K562 (cell line): ENCODE data around the gene ZNF646. TPM values are rescaled to one million over a fixed set of nuclear protein-coding genes. Genes with fewer than 3 reads are reported as not detected.

Experiments used
- E2F3 ChIP-seq: fragments of 250-450 bp; sonication (Bioruptor Pico); IDR thresholded peaks from 2 replicates; pipeline ENCODE4 v1.4.0; 2020; ENCODE audit warnings: mild to moderate bottlenecking
- ERF ChIP-seq: fragments of 450-650 bp; formaldehyde crosslinking; IDR thresholded peaks from 2 replicates; pipeline ENCODE4 v1.4.0; 2020; ENCODE audit warnings: mild to moderate bottlenecking, mixed read lengths
- KDM4B ChIP-seq, 2 experiments: fragments of 450-650 bp in 1 of 2; sonication (generic) in 1 of 2; IDR thresholded peaks; 2 replicates each; pipeline ENCODE4 v1.6.1; 2016 to 2017; ENCODE audit warnings: borderline replicate concordance in 2 of 2, antibody characterized with exemption in 1 of 2, low read depth in 1 of 2, mild to moderate bottlenecking in 1 of 2
- POLR2G ChIP-seq: fragments of 200-400 bp; formaldehyde crosslinking; IDR thresholded peaks from 2 replicates; pipeline ENCODE4 v1.6.1; 2017; ENCODE audit warnings: low read depth, mild to moderate bottlenecking, antibody characterized with exemption, low read length, moderate library complexity
- PTRF ChIP-seq: fragments of 450-650 bp; IDR thresholded peaks from 2 replicates; pipeline ENCODE4 v1.6.1; 2016; ENCODE audit warnings: mild to moderate bottlenecking, missing genetic modification characterization, missing compliant biosample characterization
- RBFOX2 ChIP-seq: fragments of 200-400 bp; formaldehyde crosslinking; IDR thresholded peaks from 2 replicates; pipeline ENCODE4 v1.6.1; 2017; ENCODE audit warnings: low read depth, mild to moderate bottlenecking, low read length, moderate library complexity
- RUNX1 ChIP-seq: sonication (generic); IDR thresholded peaks from 2 replicates; pipeline ENCODE4 v1.6.1; 2016; ENCODE audit warnings: antibody characterized with exemption, low read depth
- ZBTB33 ChIP-seq: sonication (generic); formaldehyde crosslinking; IDR thresholded peaks from 2 replicates; pipeline ENCODE4 v1.8.1; 2023; ENCODE audit warnings: mild to moderate bottlenecking, missing genetic modification reagents
- ZFP1 ChIP-seq: fragments of 450-650 bp; formaldehyde crosslinking; IDR thresholded peaks from 2 replicates; pipeline ENCODE4 v1.4.0; 2020; ENCODE audit warnings: mild to moderate bottlenecking, mixed read lengths
- ZNF263 ChIP-seq: sonication (generic); formaldehyde crosslinking; IDR thresholded peaks from 2 replicates; pipeline ENCODE4 v1.8.0; 2022; ENCODE audit warnings: mild to moderate bottlenecking, missing genetic modification reagents, borderline replicate concordance
- ZNF449 ChIP-seq: fragments of 250-450 bp; sonication (Bioruptor Pico); IDR thresholded peaks from 2 replicates; pipeline ENCODE4 v1.8.0; 2022; ENCODE audit warnings: moderate library complexity, mild to moderate bottlenecking, inconsistent platforms
- ZNF75A ChIP-seq: fragments of 450-650 bp; formaldehyde crosslinking; IDR thresholded peaks from 2 replicates; pipeline ENCODE4 v1.4.0; 2020; ENCODE audit warnings: mild to moderate bottlenecking
- polyA plus RNA-seq, 8 experiments: library from polyadenylated mRNA; depleted of rRNA in 4 of 8; stranded (reverse) in 5 of 8; unstranded in 3 of 8; fragments of >200 nt; fragmentation: Nextera tagmentation in 2 of 8; fragmentation: Illumina TruSeq in 1 of 8; extraction: Ambion mirVana in 2 of 8; extraction: Trizol in 1 of 8; gene quantifications; 2 replicates each; pipeline versions ENCODE4 v1.2.1 to v1.2.3, GENCODE V29; 2011 to 2014; ENCODE audit warnings: inconsistent platforms in 1 of 8, missing spikeins in 1 of 8
- total RNA-seq, 7 experiments: library from RNA; depleted of rRNA in 6 of 7; stranded (reverse); fragments of >200 nt in 6 of 7; fragmentation: Illumina TruSeq in 2 of 7; extraction: Trizol in 2 of 7; gene quantifications; 2 replicates each; pipeline versions ENCODE4 v1.2.1 to v1.2.3, GENCODE V29; 2011 to 2021; ENCODE audit warnings: low replicate concordance in 1 of 7
- TF ChIP-seq, protein P1 (sequence below): fragments of 250-450 bp; sonication (Bioruptor Pico); IDR thresholded peaks from 2 replicates; pipeline ENCODE4 v1.5.1; 2021; ENCODE audit warnings: mild to moderate bottlenecking
- TF ChIP-seq, protein P2 (sequence below): fragments of 250-450 bp; sonication (Bioruptor Pico); IDR thresholded peaks from 2 replicates; pipeline ENCODE4 v1.8.0; 2021; ENCODE audit warnings: moderate library complexity, mild to moderate bottlenecking, inconsistent platforms
- TF ChIP-seq, protein P3 (sequence below): fragments of 450-650 bp; formaldehyde crosslinking; IDR thresholded peaks from 2 replicates; pipeline ENCODE4 v1.4.0; 2020; ENCODE audit warnings: mild to moderate bottlenecking, moderate library complexity
- TF ChIP-seq, protein P4 (sequence below), 3 experiments: IDR thresholded peaks in 2 of 3; conservative IDR thresholded peaks in 1 of 3; 2 replicates each; pipeline ENCODE4 v1.5.1; 2011 to 2012; ENCODE audit warnings: low read length in 3 of 3, mild to moderate bottlenecking in 3 of 3, control low read depth in 2 of 3, improper control_type of control experiment in 1 of 3, inconsistent platforms in 1 of 3, low read depth in 1 of 3, mixed read lengths in 1 of 3, moderate library complexity in 1 of 3; ENCODE audit not compliant: insufficient read depth in 2 of 3

Gene ZNF646
- total and polyA plus RNA-seq, 9 of the 15 experiments (the other 6 are each of a cell fraction or from before 2014, with no cell fraction given), result 0.08 to 20.6 (median 8.0) TPM

DNA sequence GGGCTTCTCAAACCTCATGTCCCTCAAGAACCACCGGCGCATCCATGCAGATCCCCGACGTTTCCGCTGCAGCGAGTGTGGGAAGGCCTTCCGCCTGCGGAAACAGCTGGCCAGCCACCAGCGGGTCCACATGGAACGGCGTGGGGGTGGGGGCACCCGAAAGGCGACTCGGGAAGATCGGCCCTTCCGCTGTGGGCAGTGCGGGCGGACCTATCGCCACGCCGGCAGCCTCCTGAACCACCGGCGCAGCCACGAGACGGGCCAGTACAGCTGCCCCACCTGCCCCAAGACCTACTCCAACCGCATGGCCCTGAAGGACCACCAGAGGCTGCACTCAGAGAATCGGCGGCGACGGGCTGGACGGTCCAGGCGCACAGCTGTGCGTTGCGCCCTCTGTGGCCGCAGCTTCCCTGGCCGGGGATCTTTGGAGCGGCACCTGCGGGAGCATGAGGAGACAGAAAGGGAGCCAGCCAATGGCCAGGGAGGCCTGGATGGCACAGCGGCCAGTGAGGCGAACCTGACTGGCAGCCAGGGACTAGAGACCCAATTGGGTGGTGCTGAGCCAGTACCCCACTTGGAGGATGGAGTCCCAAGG is 5.9 kb downstream of the ZNF646 start (continued):
- TF ChIP-seq, protein P1, sequence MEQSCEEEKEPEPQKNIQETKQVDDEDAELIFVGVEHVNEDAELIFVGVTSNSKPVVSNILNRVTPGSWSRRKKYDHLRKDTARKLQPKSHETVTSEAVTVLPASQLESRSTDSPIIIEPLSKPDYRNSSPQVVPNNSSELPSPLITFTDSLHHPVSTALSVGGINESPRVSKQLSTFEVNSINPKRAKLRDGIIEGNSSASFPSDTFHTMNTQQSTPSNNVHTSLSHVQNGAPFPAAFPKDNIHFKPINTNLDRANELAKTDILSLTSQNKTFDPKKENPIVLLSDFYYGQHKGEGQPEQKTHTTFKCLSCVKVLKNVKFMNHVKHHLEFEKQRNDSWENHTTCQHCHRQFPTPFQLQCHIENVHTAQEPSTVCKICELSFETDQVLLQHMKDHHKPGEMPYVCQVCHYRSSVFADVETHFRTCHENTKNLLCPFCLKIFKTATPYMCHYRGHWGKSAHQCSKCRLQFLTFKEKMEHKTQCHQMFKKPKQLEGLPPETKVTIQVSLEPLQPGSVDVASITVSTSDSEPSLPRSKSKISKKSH, result no peak
- TF ChIP-seq, protein P2, sequence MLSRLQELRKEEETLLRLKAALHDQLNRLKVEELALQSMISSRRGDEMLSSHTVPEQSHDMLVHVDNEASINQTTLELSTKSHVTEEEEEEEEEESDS, result no peak
- TF ChIP-seq, protein P3, sequence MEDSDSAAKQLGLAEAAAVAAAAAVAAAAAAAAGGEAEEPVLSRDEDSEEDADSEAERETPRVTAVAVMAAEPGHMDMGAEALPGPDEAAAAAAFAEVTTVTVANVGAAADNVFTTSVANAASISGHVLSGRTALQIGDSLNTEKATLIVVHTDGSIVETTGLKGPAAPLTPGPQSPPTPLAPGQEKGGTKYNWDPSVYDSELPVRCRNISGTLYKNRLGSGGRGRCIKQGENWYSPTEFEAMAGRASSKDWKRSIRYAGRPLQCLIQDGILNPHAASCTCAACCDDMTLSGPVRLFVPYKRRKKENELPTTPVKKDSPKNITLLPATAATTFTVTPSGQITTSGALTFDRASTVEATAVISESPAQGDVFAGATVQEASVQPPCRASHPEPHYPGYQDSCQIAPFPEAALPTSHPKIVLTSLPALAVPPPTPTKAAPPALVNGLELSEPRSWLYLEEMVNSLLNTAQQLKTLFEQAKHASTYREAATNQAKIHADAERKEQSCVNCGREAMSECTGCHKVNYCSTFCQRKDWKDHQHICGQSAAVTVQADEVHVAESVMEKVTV (CRISPR knock-in tag), result no peak
- TF ChIP-seq KDM4B (IDR thresholded peaks at IDR 0.05; ENCODE audit: borderline replicate concordance in 2 of 2, low read depth in 1 of 2), result no peak
- peak; percentile 60; the same call in 1 of the 2 replicates for TF ChIP-seq RBFOX2
- no peak for TF ChIP-seq ZFP1 (CRISPR knock-in tag)
- no peak for TF ChIP-seq ZNF263 (CRISPR knock-in tag)
- no peak for TF ChIP-seq PTRF
- TF ChIP-seq POLR2G, result peak; percentile 64; the same call in 1 of the 2 replicates
- no peak for TF ChIP-seq ZNF75A
- TF ChIP-seq RUNX1, result no peak
- TF ChIP-seq, protein P4, sequence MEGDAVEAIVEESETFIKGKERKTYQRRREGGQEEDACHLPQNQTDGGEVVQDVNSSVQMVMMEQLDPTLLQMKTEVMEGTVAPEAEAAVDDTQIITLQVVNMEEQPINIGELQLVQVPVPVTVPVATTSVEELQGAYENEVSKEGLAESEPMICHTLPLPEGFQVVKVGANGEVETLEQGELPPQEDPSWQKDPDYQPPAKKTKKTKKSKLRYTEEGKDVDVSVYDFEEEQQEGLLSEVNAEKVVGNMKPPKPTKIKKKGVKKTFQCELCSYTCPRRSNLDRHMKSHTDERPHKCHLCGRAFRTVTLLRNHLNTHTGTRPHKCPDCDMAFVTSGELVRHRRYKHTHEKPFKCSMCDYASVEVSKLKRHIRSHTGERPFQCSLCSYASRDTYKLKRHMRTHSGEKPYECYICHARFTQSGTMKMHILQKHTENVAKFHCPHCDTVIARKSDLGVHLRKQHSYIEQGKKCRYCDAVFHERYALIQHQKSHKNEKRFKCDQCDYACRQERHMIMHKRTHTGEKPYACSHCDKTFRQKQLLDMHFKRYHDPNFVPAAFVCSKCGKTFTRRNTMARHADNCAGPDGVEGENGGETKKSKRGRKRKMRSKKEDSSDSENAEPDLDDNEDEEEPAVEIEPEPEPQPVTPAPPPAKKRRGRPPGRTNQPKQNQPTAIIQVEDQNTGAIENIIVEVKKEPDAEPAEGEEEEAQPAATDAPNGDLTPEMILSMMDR (IDR thresholded peaks at IDR 0.05 in 2 of 3, conservative IDR thresholded peaks at IDR 0.05 in 1 of 3; ENCODE audit: insufficient read depth in 2 of 3, low read depth in 1 of 3, low read length in 3 of 3), result peak in 1 of 3 experiments; percentile 37; a peak in 1 of 6 replicates
- no peak for TF ChIP-seq ZNF449 (CRISPR knock-in tag)
- TF ChIP-seq ZBTB33 (CRISPR knock-in tag), result peak; percentile 64
- no peak for TF ChIP-seq ERF (CRISPR knock-in tag)
- TF ChIP-seq E2F3 (CRISPR knock-in tag), result no peak
